Activated CD4-positive, alpha-beta T cell treated with anti-CD3 and anti-CD28 coated beads, Interleukin-2, amount 50 U/mL, for 48 hours (primary cell): ENCODE measurements around the gene OCEL1.

Experiments used
- DNase-seq, 2 experiments: peaks; one replicate each; pipeline ENCODE4 v3.0.0-alpha.2; 2020

Gene OCEL1

DNA sequence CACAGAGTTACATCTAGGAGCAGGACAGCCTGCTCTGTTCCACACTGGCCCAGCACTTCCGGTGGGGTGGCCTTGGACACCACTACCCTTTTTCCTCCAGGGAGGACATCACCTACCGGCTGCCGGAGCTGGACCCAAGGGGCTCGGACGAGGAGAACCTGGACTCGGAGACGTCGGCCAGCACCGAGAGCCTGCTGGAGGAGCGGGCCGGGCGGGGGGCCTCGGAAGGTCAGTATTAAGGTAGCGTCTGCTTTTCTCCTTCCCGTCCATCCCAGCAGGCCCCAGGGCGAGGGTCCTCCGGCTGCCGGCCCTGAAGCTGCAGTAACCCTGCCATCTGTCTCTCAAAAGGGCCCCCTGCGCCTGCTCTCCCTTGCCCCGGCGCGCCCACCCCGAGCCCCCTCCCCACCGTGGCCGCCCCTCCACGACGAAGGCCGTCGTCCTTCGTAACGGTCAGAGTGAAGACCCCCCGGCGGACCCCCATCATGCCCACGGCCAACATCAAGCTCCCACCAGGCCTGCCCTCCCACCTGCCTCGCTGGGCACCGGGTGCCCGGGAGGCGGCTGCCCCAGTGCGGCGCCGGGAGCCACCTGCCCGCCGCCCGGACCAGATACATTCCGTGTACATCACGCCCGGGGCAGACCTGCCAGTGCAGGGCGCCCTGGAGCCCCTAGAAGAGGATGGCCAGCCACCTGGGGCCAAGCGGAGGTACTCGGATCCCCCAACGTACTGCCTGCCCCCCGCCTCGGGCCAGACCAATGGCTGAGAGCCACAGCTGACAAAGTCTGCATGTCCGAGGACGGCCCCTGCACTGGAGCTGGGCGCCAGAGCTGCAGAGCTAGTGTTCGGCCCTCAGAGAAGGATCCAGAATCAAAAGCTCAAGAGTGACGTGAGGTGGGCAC lies 14.2 kb upstream of the OCEL1 start:
- no peak for DNase-seq

DNA sequence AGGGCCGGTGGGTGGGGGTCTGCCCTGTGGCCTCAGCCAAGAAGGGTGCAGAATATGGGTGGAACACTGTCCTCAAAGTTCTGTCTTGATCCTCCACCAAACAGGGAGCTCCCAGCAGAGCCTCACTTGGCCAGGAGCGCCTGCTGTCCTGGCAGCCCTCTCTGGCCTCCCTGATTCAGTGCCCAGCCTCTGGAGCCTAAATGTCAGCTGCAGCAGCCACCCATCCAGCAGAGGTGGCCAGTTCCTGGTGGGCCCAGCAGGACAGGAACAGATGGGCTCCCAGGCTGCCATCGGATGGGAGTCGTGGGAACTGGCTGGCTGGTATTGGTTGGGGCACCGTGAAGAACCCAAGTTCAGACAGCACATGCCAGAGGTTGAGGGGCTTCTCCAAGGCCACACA lies 12.7 kb upstream of the OCEL1 start:
- no peak for DNase-seq

GRCh38 chr19:17214508-17215126 lies 11.4 kb upstream of the OCEL1 start:
- peak in 1 of 2 experiments; percentile 13 for DNase-seq

GRCh38 chr19:17215127-17215971 lies 10.7 kb upstream of the OCEL1 start, which contains the start of gene USE1:
Gene USE1, plus strand, starts transcription at chr19:17215357. Its CDS starts 49 bp downstream, at chr19:17215406.
- DNase-seq, result peak; percentile 85 to 89

GRCh38 chr19:17216058-17216670 lies 9.9 kb upstream of the OCEL1 start:
- DNase-seq, result no peak

GRCh38 chr19:17219286-17219685 lies 6.7 kb upstream of the OCEL1 start:
- DNase-seq, result no peak

DNA sequence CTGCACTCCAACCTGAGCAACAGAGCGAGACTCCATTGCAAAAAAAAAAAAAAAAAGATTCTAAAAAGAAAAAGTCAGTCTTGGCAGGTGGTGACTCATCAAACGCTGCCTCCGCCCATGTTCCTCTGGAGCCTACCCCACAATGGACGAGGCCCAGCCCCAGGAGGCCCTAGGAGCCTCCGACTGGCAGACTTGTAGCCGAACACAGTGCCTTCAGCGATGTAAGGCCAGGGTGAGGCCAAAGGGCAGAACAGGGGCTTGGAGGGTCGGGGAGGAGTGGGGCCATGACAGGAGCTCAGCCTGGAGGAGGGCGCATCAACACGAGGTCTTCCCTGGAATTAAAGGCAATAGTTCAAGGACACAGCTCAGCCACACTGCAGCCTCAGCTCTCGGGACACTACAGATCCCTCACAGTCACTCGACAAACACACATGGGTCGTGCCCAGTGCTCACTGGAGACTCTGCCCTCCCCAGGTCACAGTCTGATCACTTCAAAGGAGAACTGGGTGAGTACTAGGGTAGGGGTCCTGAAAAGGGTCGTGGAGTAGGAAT lies 5.7 kb upstream of the OCEL1 start:
- DNase-seq, result no peak

GRCh38 chr19:17225053-17225452 lies 973 bp upstream of the OCEL1 start:
- DNase-seq, result no peak

DNA sequence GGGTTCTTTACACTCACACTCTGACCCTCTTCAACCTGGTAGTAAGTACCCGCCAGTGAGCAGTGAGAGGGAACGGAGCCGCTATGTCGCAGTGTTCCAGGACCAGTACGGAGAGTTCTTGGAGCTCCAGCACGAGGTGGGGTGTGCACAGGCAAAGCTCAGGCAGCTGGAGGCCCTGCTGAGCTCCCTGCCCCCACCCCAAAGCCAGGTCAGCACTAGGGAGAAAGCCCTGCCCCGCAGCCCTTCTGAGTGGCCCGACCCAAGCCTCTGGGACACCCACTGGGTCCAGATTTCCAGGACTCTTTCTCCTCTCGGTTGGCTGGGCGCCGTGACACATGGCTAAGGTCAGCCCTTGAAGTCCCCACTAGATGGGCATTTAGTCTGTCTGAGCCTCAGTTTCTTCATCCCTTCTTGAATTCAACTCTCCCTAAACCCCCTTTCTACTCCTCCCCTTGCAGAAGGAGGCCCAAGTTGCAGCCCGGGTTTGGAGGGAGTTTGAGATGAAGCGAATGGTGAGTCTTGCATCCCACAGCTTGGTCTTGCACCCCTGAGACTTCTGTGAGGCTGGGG lies 1.9 kb downstream of the OCEL1 start:
- no peak for DNase-seq

DNA sequence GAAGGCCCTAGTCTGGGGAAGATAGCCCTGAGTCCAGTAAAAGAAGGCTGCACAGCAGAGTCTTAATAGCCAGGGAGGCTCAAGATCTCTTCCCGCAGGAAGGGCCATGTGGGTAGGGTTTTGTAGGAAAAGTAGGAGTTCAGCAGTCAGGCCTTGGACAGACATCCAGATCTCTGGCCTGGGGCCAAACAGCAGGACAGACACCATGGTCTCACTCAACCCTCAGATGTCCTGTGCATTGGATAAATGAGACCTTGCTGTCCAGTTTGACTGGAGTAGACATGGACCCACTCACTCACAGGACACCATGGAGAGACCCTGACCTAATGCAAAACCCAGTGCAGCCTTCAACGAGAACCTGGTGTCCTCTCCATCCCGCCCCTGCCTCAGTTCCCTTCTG lies 3.9 kb downstream of the OCEL1 start:
- no peak for DNase-seq

DNA sequence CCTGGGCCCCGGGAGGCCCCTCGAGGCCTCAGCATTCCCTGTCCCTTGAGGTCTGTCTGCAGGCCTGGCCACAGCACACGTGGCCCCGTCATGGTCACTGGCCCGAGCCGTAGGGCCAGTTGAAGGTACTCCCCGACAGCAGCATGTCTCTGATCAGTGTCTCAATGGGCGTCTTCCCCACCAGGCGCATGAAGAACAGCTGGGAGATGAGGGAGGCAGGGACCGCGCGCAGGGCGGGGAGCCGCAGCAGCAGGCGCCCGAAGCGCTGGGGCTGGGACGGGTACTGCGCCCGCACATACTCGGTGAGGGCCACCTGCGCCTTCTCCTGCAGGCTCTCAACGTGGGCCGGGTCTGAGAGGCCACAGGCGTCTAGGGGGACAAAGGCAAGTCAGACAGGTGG lies 6.2 kb downstream of the OCEL1 start:
- DNase-seq, result no peak

DNA sequence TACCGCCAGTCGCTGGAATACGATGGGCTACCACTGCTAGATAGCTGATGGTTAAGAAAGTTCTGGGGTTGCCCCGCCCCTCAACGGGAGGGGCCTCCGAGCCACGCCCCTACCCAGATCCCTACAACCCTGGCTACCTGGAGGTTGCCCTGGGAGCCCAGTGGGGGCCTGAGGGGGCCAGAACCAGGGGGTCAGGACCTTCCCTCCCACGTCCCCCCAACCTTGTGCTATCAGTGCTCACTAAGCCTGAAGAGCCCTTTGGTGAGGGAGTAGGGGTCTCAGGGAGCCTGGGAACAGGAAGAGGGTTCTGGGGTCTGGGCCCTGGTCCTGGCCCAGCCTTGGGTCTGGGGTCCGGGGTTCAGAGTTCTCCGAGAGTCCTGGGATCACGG lies 8.9 kb downstream of the OCEL1 start:
- peak; percentile 76 to 83 for DNase-seq

DNA sequence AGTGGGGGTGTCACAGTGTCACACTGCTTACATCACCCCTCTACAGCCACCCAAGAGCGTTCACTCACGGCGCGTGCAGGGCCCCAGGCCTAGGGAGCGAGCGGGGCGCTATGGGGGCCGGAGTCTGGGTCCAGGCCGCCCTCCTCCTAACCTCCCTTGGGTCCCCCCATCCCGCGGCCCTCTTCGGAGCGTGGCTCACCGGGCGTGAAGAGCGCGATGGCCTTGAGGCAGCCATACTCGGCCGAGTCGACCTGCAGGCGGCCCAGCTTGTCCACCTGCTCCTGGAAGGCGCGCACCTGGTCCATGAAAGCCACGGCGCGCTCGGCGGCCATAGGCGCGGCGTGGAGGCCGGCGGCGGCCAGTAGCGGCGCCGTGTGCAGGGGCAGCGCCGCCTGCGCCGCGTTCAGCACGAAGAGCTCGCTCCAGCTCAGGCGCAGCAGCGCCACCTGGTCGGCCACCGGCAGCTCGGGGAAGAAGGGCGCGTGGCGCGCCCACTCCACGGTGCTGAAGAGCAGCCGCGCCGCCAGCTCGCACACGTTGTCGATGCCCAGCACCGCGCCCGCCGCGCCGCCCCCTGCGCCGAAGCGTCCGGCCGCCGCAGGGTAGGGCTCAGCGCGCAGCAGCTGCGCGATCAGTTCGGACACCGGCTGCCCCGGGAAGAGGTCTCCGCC lies 9.4 kb downstream of the OCEL1 start:
- DNase-seq, result peak; percentile 69 to 72

DNA sequence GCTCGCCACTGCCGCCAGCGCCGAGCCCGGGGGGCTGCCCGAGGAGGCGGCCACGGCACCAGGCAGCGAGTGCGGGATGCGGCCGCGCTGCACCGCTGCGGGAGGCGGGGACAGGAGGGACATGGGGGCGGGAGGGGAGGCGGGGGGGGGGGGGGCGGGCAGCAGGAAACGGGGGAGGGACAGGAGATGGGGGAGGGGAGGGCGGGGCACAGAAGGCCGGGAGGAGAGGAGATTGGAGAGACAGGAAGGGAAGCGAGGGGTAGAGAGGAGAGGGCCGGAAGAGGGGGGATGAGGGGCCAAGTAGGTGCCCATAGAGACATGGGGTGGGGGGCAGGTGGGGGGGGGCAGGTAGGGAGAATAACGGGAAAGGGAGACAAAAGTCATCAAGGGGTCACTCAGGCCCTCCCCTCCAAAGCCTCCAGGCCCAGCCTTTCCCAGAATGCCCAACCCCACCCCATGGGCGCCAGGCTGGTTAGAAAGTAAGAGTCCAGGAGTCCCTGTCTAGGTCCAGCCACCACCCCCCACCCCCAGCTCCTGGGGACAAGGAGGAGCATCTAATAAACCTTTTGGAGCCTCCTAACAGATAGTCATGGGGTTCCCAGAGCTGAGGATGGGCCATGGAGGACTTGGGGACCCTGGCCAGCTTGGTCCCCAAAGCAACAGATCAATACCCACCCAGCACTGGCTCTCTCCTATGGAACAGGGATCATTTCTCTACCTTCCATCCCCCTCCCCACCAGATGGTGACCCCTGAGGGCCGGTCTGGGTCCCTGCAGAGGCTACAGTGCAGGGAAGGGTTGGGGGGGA lies 10.1 kb downstream of the OCEL1 start:
- peak; percentile 49 to 52 for DNase-seq

GRCh38 chr19:17236811-17237543 lies 11.0 kb downstream of the OCEL1 start:
- no peak for DNase-seq

DNA sequence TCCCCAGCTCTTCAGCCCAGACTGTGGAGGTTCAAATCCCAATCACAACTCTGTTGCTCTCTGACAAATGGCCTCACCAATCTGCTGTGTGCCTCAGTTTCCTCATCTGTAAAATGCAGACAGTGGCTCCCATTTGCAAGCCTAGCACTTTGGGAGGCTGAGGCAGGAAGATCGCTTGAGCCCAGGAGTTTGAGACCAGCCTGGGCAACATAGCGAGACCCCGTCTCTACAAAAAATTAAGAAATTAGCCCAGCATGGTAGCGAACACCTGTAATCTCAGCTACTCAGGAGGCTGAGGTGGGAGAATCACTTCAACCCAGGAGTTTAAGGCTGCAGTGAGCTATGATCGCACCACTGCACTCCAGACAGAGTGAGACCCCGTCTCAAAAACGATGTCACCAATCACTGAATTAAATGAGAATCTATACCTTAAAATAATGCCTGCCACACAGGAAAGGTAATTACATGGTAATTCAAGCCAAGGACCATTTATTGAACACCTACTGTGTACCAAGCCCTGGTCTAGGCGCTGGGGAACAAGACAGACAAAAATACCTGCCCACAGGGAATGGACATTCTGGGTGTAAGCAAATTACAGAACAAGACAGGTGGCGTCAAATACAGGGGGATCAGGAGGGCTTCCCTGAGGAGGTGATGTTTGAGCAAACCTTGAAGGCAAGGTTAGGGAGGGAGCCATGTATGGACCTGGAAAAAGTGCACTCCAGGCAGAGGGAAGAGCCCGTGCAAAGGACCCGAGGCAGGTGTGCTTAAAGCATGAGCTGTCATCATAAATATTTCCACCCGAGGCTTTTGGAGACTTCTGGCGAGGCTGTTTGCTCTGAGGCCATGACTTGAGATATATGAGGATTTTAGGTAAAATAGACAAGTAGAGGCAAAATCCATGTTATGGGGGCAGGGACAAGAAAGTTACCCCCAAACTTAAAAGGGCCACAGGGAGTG lies 12.0 kb downstream of the OCEL1 start:
- DNase-seq, result no peak

- no peak for DNase-seq
Measured at GRCh38 chr19:17240062-17240752, 14.2 kb downstream of the OCEL1 start.

DNA sequence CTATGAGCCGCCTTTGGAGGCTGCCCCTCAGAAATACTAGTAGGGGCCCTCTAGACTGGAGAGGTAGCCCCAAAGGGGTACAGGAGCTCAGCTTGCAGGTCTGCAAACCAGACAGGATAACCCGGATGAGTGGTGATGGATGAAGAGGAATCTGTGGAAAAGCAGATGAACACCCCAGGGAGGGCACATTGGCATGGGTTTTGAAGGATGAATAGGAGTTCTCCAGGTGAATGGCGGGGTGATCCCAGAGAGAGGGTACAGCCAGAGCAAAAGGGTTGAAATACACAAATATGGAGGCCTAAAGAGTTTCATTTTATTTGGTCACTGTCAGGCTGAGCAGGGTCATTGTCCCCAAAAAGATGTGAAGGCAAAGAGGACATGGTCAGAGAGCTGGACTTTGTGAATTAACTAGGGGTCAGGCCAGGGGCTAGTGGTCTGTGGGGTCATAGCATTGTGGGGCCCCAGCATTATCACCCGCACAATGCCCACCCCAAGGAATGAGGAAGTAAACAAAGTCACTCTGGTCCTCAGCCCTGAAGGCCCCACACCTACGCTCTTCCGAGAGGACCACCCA lies 14.9 kb downstream of the OCEL1 start:
- DNase-seq, result no peak
